HG03045 (cell line): ENCODE data around the gene PREX1.
"Not testable (repeated sequence)": the region's sequence is repeated elsewhere in the genome, so short reads cannot be mapped to it uniquely, and the experiment has no call there.

ENCODE experiments used
- ATAC-seq: cut with Tn5 transposase; IDR thresholded peaks from one replicate; pipeline ENCODE4 v1.9.1; 2021; ENCODE audit warnings: mild to moderate bottlenecking, moderate library complexity; ENCODE audit not compliant: unreplicated experiment

The PREX1 gene

GRCh38 chr20:48846516-48847492 is 19.0 kb upstream of the PREX1 start:
- ATAC-seq = peak; percentile 91

- no peak for ATAC-seq
Observed at GRCh38 chr20:48845721-48846306, 18.0 kb upstream of the PREX1 start.

GRCh38 chr20:48844996-48845395 is 17.2 kb upstream of the PREX1 start:
- no peak for ATAC-seq

- ATAC-seq = not testable (repeated sequence)
Observed at GRCh38 chr20:48843896-48844295, 16.1 kb upstream of the PREX1 start.

- ATAC-seq = no peak
Observed at GRCh38 chr20:48843057-48843806, 15.4 kb upstream of the PREX1 start.

- no peak for ATAC-seq
Observed at GRCh38 chr20:48841875-48842529, 14.2 kb upstream of the PREX1 start.

GRCh38 chr20:48841196-48841874 is 13.5 kb upstream of the PREX1 start:
- no peak for ATAC-seq

GRCh38 chr20:48839154-48839917 is 11.5 kb upstream of the PREX1 start:
- ATAC-seq = no peak

- no peak for ATAC-seq
Observed at GRCh38 chr20:48837014-48837413, 9.2 kb upstream of the PREX1 start.

GRCh38 chr20:48835390-48835789 is 7.6 kb upstream of the PREX1 start:
- ATAC-seq = no peak

- ATAC-seq = no peak
Observed at GRCh38 chr20:48834278-48834677, 6.5 kb upstream of the PREX1 start.

- no peak for ATAC-seq
Observed at GRCh38 chr20:48832405-48832730, 4.6 kb upstream of the PREX1 start.

- no peak for ATAC-seq
Observed at GRCh38 chr20:48831718-48832404, 4.1 kb upstream of the PREX1 start.

- ATAC-seq = no peak
Observed at GRCh38 chr20:48830826-48831318, 3.1 kb upstream of the PREX1 start.

GRCh38 chr20:48829940-48830339 is 2.1 kb upstream of the PREX1 start:
- ATAC-seq = no peak

GRCh38 chr20:48828734-48829460 is 1.1 kb upstream of the PREX1 start:
- no peak for ATAC-seq

GRCh38 chr20:48826883-48827771 is 672 bp downstream of the PREX1 start:
- peak; percentile 22 for ATAC-seq
